Esophagus (tissue), 2 donors: Measurements from ENCODE around the gene CD40LG. TPM values are rescaled to one million over a fixed set of nuclear protein-coding genes. Genes with fewer than 3 reads are reported as not detected.

Experiments used
- H3K27ac ChIP-seq, 2 donors: one replicate each; pipeline ENCODE4 v1.5.1; 2013; ENCODE audit warnings: low read depth in 2 of 2, mild to moderate bottlenecking in 2 of 2, inconsistent platforms in 1 of 2, low read length in 1 of 2, moderate library complexity in 1 of 2
- H3K27me3 ChIP-seq, 2 donors: one replicate each; pipeline ENCODE4 v1.6.1; 2013; ENCODE audit warnings: low read length in 2 of 2, control low read depth in 1 of 2, mild to moderate bottlenecking in 1 of 2; ENCODE audit not compliant: insufficient read depth in 2 of 2, control insufficient read depth in 1 of 2
- H3K36me3 ChIP-seq, 2 donors: one replicate each; pipeline ENCODE4 v1.6.1; 2013; ENCODE audit warnings: low read length in 1 of 2; ENCODE audit not compliant: control insufficient read depth in 2 of 2, insufficient read depth in 2 of 2
- H3K4me1 ChIP-seq, 2 donors: one replicate each; pipeline ENCODE4 v1.6.1; 2013; ENCODE audit warnings: low read length in 1 of 2; ENCODE audit not compliant: control insufficient read depth in 2 of 2, insufficient read depth in 2 of 2
- H3K4me3 ChIP-seq, 2 donors: one replicate each; pipeline ENCODE4 v1.5.1; 2013; ENCODE audit warnings: low read length in 2 of 2, mild to moderate bottlenecking in 2 of 2, low read depth in 1 of 2, moderate library complexity in 1 of 2
- H3K9me3 ChIP-seq, 2 donors: one replicate each; pipeline ENCODE4 v1.6.1; 2013; ENCODE audit warnings: mild to moderate bottlenecking in 2 of 2, low read depth in 1 of 2, low read length in 1 of 2, moderate library complexity in 1 of 2; ENCODE audit not compliant: control insufficient read depth in 2 of 2, insufficient read depth in 1 of 2
- WGBS, 2 donors: extraction: QIAGEN DNeasy Blood & Tissue Kit; methylation state at CpG; one replicate each; pipeline ENCODE4 v1.1.7; 2013; 5-methylcytosine and 5-hydroxymethylcytosine counted together
- polyA plus RNA-seq, 2 donors: library from polyadenylated mRNA; stranded (reverse); fragments of 200-250 nt; gene quantifications; one replicate each; pipeline ENCODE4 v1.2.3, GENCODE V29; 2013
- donor health status: healthy with polysubstance abuse.
- donor health status: Bipolar disorder and iron deficiency.

Gene CD40LG
- polyA plus RNA-seq, 2 donors = 0.14 to 0.19 TPM

GRCh38 chrX:136689436-136689835 is 41.5 kb downstream of the CD40LG start:
- no peaks in the 10 kb centered on the region for H3K27me3 ChIP-seq
- WGBS, 2 donors = 55 to 61% methylated on average over 6 of the region's 6 CpGs
- H3K36me3 ChIP-seq = peaks cover 0 to 2% of the 10 kb centered on the region in 2 donors
- H3K4me3 ChIP-seq = no peak overlapping the region
- no peaks in the 10 kb centered on the region for H3K4me1 ChIP-seq
- no peak overlapping the region for H3K27ac ChIP-seq
- no peaks in the 10 kb centered on the region for H3K9me3 ChIP-seq

GRCh38 chrX:136691028-136691809 is 43.3 kb downstream of the CD40LG start:
- whole genome bisulfite sequencing, 2 donors = 39 to 67% methylated on average over 3 of the region's 3 CpGs
- Histone ChIP-seq H3K27ac (no peak overlapping the region), H3K36me3 (peaks cover 0 to 2% of the 10 kb centered on the region in 2 donors), H3K27me3 (no peaks in the 10 kb centered on the region), H3K4me1 (no peaks in the 10 kb centered on the region), H3K4me3 (no peak overlapping the region), H3K9me3 (no peaks in the 10 kb centered on the region)

GRCh38 chrX:136692271-136692670 is 44.3 kb downstream of the CD40LG start:
- Histone ChIP-seq H3K27ac (no peak overlapping the region), H3K27me3 (no peaks in the 10 kb centered on the region), H3K36me3 (peaks cover 0 to 2% of the 10 kb centered on the region in 2 donors), H3K9me3 (no peaks in the 10 kb centered on the region), H3K4me1 (no peaks in the 10 kb centered on the region), H3K4me3 (no peak overlapping the region)
- WGBS, 2 donors = 81 to 94% methylated on average over 4 of the region's 4 CpGs

- Histone ChIP-seq H3K4me1 (no peaks in the 10 kb centered on the region), H3K36me3 (peaks cover 0 to 2% of the 10 kb centered on the region in 2 donors), H3K27ac (no peak overlapping the region), H3K27me3 (no peaks in the 10 kb centered on the region), H3K4me3 (no peak overlapping the region), H3K9me3 (no peaks in the 10 kb centered on the region)
- 31 to 42% methylated on average over 8 of the region's 8 CpGs for WGBS, 2 donors
These were observed 46.6 kb downstream of the CD40LG start for GRCh38 chrX:136694431-136695087.

GRCh38 chrX:136697156-136697555 is 49.2 kb downstream of the CD40LG start:
- Histone ChIP-seq H3K27ac (no peak overlapping the region), H3K27me3 (no peaks in the 10 kb centered on the region), H3K9me3 (no peaks in the 10 kb centered on the region), H3K4me3 (no peak overlapping the region), H3K36me3 (no peaks in the 10 kb centered on the region), H3K4me1 (no peaks in the 10 kb centered on the region)
- WGBS, 2 donors = 68 to 69% methylated on average over 1 of the region's 1 CpG

- H3K36me3 ChIP-seq = no peaks in the 10 kb centered on the region
- H3K9me3 ChIP-seq = no peaks in the 10 kb centered on the region
- no peaks in the 10 kb centered on the region for H3K4me1 ChIP-seq
- no peak overlapping the region for H3K27ac ChIP-seq
- H3K27me3 ChIP-seq = peaks cover 0 to 3% of the 10 kb centered on the region in 2 donors
- WGBS, 2 donors = 47 to 52% methylated on average over 1 of the region's 1 CpG
- H3K4me3 ChIP-seq = no peak overlapping the region
These were observed 60.4 kb downstream of the CD40LG start for GRCh38 chrX:136708348-136708747.

Other genes starting within 250 kb of the CD40LG start
- gene BRS3, start 160.2 kb upstream of the CD40LG start, polyA plus RNA-seq = not detected
- 10 to 100 TPM; 12.8 to 24.9 TPM for gene HTATSF1, start 150.6 kb upstream of the CD40LG start, polyA plus RNA-seq
- 1 to 10 TPM in 1 of 2 donors, under 1 TPM in 1; 0.76 to 1.3 TPM for gene VGLL1, start 115.9 kb upstream of the CD40LG start, polyA plus RNA-seq
- gene ARHGEF6, start 132.8 kb downstream of the CD40LG start, polyA plus RNA-seq = 1 to 10 TPM in 1 of 2 donors, under 1 TPM in 1; 0.90 to 1.3 TPM
- 10 to 100 TPM; 56.5 to 80.4 TPM for gene RBMX, start 232.6 kb downstream of the CD40LG start, polyA plus RNA-seq